GM18519 (cell line): Measurements from ENCODE around the gene MYH14.

Source experiments
- ATAC-seq: cut with Tn5 transposase; IDR thresholded peaks from one replicate; pipeline ENCODE4 v1.9.1; 2021; ENCODE audit warnings: mild to moderate bottlenecking, moderate library complexity; ENCODE audit not compliant: unreplicated experiment, low FRiP score

Gene MYH14

DNA sequence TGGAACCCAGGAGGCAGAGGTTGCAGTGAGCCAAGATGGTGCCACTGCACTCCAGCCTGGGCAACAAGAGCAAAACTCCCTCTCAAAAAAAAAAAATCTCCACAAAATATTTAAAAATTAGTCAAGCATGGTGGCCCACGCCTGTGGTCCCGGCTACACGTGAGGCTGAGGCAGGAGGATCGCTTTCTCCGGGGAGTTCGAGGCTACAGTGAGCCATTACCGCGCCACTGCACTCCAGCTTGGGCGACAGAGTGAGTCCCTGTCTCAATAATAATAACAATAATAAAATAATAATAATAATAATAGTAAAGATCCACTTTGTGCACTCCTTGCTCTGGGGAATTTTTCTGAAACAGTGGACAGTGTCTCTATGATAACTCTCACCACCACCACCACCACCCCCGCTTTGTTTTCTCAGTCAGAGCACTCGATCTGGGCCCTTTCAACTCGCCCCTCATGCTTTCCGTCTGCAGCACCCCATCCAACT lies 153.3 kb downstream of the MYH14 start:
- ATAC-seq = no peak

- ATAC-seq = no peak
Observed at GRCh38 chr19:50357178-50358100, 154.0 kb downstream of the MYH14 start.

- ATAC-seq = no peak
Observed at GRCh38 chr19:50358483-50359327, 155.3 kb downstream of the MYH14 start.

- no peak for ATAC-seq
Observed at GRCh38 chr19:50359328-50359818, 156.0 kb downstream of the MYH14 start.
